Measurements from ENCODE around the gene ZNF835.

DNA sequence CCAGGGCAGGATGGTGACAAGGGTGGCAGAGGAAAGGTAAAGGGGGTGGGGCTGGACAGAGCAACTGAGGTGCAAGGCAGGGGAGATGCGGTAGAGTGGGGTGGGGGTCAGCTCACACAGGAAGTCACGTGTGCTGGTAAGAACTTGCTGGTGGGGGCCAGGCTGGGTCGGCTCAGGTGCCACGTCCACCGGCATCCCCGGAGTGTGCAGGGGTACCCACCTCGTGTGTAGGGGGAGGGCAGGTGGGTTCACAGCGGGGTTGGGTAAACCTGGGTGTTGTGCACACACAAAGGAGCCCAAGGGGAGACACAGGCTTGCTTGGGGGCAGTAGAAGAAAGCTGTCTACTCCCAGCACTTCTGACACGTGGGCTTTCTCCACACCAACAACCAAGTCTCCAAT, 2.9 kb downstream of the ZNF835 start:
- TF ChIP-seq, protein P1, sequence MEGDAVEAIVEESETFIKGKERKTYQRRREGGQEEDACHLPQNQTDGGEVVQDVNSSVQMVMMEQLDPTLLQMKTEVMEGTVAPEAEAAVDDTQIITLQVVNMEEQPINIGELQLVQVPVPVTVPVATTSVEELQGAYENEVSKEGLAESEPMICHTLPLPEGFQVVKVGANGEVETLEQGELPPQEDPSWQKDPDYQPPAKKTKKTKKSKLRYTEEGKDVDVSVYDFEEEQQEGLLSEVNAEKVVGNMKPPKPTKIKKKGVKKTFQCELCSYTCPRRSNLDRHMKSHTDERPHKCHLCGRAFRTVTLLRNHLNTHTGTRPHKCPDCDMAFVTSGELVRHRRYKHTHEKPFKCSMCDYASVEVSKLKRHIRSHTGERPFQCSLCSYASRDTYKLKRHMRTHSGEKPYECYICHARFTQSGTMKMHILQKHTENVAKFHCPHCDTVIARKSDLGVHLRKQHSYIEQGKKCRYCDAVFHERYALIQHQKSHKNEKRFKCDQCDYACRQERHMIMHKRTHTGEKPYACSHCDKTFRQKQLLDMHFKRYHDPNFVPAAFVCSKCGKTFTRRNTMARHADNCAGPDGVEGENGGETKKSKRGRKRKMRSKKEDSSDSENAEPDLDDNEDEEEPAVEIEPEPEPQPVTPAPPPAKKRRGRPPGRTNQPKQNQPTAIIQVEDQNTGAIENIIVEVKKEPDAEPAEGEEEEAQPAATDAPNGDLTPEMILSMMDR (IDR thresholded peaks at IDR 0.05 in 4 of 5, conservative IDR thresholded peaks at IDR 0.05 in 1 of 5), result no peak
- TF ChIP-seq POLR2A (IDR thresholded peaks at IDR 0.05), result no peak

Measured in gastrocnemius medialis (tissue), 4 donors.